ENCODE data around the gene G3BP1.

DNA sequence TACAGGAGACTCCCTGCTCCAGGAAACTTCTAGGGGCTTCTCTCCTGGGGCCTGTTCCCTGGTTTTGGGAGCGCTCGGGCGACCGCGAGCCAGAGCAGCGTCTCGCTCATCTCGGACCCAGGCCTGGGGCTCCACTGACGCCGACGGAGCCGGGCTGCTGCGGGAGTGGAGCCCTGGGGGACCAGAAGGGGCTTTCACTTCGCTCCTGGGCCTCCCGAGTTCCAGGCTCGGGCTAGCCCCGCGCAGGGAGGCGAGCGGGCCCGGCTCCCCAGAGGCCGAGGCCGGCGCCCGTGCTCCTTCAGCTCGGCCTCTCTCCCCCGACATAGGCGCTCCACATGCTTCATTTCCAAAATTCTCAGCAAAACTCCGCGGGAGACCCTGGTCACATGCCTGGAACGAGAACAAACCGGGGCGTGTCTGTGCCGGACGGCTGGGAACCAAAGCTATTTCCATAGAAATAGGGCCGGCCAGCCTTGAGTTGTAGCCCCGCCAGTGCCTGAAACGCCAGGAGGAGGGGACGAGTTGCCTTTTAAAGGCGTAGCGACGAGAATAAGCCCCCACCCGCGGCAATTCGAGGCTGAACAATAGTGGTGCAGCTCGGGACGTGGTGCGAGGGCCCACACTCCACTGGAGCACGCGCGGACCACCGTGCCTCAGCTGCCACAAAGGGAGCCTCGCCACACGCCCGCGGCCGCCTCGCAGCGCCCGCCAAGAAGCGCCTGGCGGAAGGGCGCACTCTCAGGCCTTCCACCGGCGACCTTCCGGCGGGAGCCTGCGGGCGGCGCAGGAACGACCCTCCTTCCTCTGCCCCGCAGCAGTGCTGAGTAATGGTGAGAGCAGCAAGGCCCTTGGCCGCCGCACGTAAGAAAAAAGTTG lies 1.1 kb upstream of the G3BP1 start:
- no peak for TF ChIP-seq POLR2A (IDR thresholded peaks at IDR 0.05)
- TF ChIP-seq, protein P1, sequence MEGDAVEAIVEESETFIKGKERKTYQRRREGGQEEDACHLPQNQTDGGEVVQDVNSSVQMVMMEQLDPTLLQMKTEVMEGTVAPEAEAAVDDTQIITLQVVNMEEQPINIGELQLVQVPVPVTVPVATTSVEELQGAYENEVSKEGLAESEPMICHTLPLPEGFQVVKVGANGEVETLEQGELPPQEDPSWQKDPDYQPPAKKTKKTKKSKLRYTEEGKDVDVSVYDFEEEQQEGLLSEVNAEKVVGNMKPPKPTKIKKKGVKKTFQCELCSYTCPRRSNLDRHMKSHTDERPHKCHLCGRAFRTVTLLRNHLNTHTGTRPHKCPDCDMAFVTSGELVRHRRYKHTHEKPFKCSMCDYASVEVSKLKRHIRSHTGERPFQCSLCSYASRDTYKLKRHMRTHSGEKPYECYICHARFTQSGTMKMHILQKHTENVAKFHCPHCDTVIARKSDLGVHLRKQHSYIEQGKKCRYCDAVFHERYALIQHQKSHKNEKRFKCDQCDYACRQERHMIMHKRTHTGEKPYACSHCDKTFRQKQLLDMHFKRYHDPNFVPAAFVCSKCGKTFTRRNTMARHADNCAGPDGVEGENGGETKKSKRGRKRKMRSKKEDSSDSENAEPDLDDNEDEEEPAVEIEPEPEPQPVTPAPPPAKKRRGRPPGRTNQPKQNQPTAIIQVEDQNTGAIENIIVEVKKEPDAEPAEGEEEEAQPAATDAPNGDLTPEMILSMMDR (IDR thresholded peaks at IDR 0.05), result no peak
